GM06990 (cell line): ENCODE data around the gene GRID1.

ENCODE experiments used
- DNase-seq: peaks from one replicate; pipeline ENCODE4 v3.0.0-alpha.2; 2011; ENCODE audit not compliant: insufficient read length; ENCODE audit errors: extremely low read depth
- H3K27me3 ChIP-seq: replicated peaks from 2 replicates; pipeline ENCODE4 v1.6.0; 2011; ENCODE audit warnings: low read length; ENCODE audit not compliant: control insufficient read depth, insufficient read depth
- H3K36me3 ChIP-seq: 2 replicates; pipeline ENCODE4 v1.5.1; 2011; ENCODE audit warnings: low read length; ENCODE audit not compliant: control insufficient read depth, insufficient read depth
- H3K4me3 ChIP-seq: replicated peaks from 2 replicates; pipeline ENCODE4 v1.5.1; 2011; ENCODE audit warnings: low read depth, mild to moderate bottlenecking, control low read depth, low read length
- CTCF ChIP-seq: IDR thresholded peaks from 2 replicates; pipeline ENCODE4 v1.5.1; 2011; ENCODE audit warnings: low read length, control low read depth, mild to moderate bottlenecking, inconsistent platforms; ENCODE audit not compliant: insufficient read depth, poor library complexity, severe bottlenecking

The GRID1 gene

GRCh38 chr10:86252079-86252478 lies 114.5 kb downstream of the GRID1 start:
- H3K4me3 ChIP-seq, result no peak overlapping the region
- no peaks in the 10 kb centered on the region; the same call in none of the 2 replicates for H3K27me3 ChIP-seq
- no peak for TF ChIP-seq CTCF
- DNase-seq, result no peak
- H3K36me3 ChIP-seq, result no peaks in the 10 kb centered on the region

DNA sequence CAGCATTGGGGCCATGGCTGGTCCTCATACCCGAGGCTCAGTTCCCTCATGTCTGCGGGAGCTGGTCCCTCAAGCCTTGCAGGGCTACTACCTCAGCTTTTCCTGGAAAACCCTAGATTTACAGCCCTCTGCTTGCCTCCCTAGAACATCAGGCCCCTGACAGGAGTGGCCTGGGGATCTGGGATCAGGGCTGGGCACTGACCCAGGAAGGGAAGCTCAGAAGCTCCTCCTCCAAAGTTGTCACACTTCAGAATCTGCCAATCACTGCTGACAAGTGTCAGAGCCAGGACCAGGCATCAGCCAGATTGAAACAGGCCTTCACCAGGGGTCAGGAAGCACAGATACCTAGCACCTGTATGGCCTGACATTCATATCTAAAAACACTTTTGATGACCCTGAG lies 115.2 kb downstream of the GRID1 start:
- Histone ChIP-seq H3K36me3 (no peaks in the 10 kb centered on the region), H3K4me3 (no peak overlapping the region), H3K27me3 (no peaks in the 10 kb centered on the region; the same call in none of the 2 replicates)
- DNase-seq, result no peak
- TF ChIP-seq CTCF, result no peak

GRCh38 chr10:86250399-86250798 lies 116.2 kb downstream of the GRID1 start:
- H3K36me3 ChIP-seq, result no peaks in the 10 kb centered on the region
- no peak overlapping the region for H3K4me3 ChIP-seq
- no peaks in the 10 kb centered on the region; the same call in none of the 2 replicates for H3K27me3 ChIP-seq
- no peak for TF ChIP-seq CTCF
- no peak for DNase-seq

DNA sequence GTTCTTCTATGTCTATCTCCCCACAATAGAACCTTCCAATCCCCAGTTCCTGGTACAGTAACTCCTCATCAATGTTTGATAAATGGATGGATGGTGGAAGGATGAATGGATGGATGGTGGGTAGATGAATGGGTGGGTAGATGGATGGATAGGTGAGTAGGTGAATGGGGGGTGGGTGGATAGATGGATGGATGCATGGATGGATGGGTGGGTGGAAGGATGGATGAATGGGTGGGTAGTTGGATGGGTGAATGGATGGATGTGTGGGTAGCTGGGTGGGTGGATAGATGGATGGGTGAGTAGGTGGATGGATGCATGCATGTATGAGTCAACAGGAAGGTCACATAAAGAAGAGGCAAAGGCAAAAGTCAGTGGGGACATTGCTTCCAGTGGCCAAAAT lies 116.8 kb downstream of the GRID1 start:
- DNase-seq, result no peak
- no peaks in the 10 kb centered on the region; the same call in 1 of the 2 replicates for H3K27me3 ChIP-seq
- no peak overlapping the region for H3K4me3 ChIP-seq
- H3K36me3 ChIP-seq, result no peaks in the 10 kb centered on the region
- TF ChIP-seq CTCF, result no peak

DNA sequence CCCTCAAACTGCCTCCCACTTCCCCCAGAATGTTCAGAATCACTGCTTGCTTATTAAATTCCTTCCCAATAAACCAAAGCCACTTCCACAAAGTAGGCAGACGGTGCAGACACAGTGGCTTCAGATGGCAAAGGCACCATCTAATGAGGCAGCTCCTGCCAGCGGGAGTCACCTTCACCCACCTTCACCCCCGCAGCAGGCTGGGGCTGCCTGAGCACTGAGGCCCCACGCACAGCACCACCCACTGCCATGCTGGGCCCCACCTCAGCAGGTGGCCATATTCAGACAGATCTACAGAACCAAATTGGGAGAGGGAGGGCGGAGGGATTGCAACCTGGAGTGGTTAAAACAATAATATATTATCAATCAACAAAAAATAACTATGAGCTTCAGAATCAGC lies 118.5 kb downstream of the GRID1 start:
- DNase-seq, result no peak
- Histone ChIP-seq H3K27me3 (no peaks in the 10 kb centered on the region; the same call in 1 of the 2 replicates), H3K36me3 (no peaks in the 10 kb centered on the region), H3K4me3 (no peak overlapping the region)
- TF ChIP-seq CTCF, result no peak

GRCh38 chr10:86247588-86247987 lies 119.0 kb downstream of the GRID1 start:
- no peaks in the 10 kb centered on the region; the same call in 1 of the 2 replicates for H3K27me3 ChIP-seq
- no peak for TF ChIP-seq CTCF
- DNase-seq, result no peak
- no peak overlapping the region for H3K4me3 ChIP-seq
- H3K36me3 ChIP-seq, result no peaks in the 10 kb centered on the region
